GM19372 (cell line): ENCODE data around the gene HHIP.

Source experiments
- ATAC-seq: cut with Tn5 transposase; IDR thresholded peaks from one replicate; pipeline ENCODE4 v1.9.1; 2021; ENCODE audit warnings: mild to moderate bottlenecking, low read depth, moderate library complexity; ENCODE audit not compliant: unreplicated experiment

HHIP gene

DNA sequence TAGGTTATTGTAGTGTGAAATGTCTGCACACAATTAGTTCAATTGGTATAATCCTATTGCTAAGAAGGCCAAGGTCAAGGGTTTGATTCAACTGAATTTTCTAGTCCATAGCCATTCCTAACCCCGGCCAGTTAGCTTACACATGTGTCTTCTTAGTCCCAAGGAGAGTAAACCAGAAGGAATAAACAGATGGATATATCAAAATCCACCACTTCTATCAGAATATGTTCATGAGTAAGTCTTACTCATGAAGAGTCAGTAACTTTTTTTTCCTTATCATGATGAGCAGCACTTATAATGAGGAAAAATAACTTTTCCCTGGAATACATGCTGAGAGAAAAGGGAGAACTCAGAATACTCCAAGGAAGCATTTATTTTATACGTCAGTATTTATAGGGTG lies 9.5 kb downstream of the HHIP start:
- ATAC-seq: no peak

DNA sequence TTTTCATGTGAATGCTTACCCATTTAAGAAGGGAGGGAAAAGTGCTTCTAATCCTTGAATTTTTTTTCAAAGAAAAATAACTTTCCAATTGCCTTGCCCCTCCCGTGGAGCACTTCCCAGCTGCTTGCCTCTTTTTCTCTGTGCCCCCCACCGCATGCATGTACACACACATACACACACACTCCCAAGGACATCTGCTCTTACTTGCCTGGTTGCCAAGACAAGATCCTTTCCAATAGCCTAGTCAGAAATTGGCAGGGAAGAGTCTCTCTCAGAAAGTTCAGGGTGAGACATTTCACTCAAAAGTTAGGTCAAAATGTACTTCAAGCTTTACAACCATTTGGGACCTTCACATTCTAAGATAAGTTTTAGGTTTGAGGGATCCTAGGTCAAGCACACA lies 10.9 kb downstream of the HHIP start:
- no peak for ATAC-seq

DNA sequence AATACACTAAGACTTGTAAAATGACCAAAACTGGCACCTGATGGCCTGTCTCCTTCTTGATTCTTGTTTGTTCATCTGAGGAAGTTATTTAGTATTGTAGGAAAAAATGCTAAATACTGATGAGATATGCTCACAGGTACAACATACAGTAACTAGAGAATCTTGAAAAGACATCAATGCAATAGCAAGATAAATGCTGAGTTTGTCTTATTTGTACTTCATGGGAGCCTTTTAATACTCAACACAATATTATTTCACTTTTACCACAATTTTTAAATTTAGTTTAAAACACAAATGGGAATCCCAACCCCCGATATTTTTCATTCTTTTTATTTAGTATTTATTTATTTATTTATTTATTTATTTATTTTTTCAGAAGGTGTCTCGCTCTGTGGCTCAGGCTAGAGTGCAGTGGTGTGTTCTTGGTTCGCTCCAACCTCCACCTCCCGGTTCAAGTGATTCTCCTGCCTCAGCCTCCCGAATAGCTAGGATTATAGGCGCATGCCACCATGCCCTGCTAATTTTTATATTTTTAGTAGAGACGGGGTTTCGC lies 12.1 kb downstream of the HHIP start:
- ATAC-seq: no peak

DNA sequence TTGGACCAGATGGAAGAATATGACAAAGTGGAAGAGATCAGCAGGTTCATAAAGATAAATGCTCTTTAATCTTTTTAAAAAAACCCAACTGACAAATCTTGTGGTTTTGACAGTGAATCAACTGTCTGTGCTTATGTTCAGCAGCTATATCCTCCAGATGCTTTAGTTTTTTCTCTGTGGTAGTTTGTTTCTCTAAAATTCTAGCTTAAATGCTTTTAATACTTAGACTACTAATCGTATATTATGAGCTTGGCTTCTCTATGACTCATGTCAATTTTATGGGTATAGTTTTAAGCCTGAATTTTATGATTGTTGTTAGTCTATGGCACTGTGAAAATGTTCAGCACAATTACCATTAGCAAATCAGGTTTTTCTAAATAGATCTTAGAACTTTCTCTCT lies 12.9 kb downstream of the HHIP start:
- no peak for ATAC-seq

DNA sequence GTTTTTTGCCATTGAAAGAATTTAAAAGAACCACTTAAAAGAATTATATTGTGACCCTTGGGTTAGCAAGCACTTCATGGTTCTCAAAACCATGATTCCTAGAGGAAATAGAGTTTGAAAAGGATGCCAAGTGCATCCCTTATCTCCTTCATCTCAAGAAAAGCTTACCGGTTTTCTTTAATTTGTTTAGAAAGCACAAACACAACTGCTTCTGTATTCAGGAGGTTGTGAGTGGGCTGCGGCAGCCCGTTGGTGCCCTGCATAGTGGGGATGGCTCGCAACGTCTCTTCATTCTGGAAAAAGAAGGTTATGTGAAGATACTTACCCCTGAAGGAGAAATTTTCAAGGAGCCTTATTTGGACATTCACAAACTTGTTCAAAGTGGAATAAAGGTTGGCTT lies 13.5 kb downstream of the HHIP start:
- ATAC-seq: no peak

DNA sequence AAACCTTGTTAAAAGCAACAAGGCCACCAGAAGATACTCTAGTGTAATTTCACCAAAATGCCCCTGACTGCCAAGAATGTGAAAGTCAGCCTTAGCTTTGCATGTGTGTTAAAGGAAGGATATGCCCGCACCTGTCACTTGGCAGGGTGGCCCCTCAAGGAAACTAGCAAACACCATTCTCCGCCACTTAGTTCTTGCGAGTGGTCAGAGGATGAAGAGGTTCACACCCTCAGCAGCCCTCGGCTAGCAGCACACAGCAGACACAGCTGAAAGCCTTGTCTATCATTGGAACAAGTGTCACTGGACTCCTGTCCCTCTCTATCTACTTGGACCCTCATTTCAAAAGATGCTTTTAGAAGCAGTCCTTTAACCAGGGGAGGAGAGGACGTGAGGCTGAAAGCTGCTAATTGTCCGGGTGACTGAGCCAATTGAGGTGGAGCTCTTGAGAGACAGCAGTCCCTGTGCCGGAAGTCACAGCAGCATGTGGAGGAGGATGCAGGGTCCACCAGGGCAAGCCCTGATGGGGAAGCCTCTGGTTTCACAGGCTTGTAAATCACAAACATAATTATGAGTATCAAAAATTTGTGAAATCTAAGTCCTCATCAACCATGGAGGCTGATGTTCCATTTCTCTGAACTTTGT lies 18.0 kb downstream of the HHIP start:
- ATAC-seq: no peak

DNA sequence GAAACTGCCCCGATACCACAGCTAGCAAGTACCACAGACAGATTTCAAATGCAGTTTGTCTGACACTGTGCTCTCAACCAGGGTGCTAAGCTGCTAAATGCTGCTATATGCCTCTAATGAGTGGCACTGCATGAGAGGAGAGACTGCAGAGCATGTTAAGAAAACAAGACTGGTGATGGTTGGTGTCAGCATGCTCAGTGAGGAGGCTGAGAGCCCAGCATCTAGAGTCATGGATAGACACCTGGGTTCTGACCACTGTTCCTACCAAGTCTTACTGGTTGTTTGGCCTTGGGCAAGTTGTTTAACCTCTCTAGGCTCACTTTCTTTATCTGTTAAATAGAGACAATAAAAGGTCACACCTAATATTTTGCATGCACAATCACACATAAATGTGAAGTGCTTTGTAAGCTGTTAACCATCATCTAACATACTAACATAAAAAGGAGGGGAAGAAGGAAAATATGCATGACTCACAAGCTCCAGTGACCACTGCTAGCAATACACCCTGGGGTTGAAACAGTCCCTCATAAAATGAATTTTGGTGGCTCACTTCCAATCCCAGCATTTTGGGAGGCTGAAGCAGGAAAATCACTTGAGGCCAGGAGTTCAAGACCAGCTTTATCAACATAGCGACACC lies 20.7 kb downstream of the HHIP start:
- no peak for ATAC-seq

DNA sequence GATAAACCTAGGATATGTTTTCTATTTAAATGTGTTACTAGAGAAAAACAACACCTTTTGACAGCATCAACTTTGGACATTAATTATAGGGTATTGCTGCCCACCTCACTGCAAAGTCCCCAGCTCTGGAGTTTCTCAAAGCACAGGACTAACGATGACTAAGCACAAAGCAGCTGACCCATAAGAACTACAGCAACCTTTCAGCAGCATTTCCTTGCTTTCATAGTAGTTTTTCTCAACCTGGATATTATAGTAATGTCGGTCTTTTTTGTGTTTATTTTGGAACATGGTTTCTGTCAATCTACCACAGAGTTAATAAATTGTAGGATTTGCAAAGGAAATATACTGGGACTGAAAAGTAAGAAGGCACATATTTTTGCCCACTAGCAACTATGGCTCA lies 21.5 kb downstream of the HHIP start:
- ATAC-seq: no peak

DNA sequence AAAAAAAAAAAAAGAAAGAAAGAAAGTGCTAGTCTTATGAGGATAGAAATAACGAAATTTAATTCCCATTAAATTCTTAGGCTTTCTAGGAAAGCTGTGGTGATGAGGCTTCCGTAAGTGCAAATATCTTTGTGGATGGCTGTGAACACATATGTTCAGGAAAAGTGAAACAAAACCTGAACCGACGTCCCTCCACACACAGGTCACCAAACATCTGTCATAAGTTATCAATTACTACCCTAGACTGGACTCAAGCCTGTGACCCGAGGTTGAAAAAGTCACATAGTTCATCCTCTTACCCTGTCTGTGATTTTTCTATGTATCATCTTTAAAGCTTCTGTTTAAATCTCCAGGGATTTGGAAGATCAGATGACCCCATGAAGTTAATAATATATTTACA lies 24.8 kb downstream of the HHIP start:
- ATAC-seq: no peak

DNA sequence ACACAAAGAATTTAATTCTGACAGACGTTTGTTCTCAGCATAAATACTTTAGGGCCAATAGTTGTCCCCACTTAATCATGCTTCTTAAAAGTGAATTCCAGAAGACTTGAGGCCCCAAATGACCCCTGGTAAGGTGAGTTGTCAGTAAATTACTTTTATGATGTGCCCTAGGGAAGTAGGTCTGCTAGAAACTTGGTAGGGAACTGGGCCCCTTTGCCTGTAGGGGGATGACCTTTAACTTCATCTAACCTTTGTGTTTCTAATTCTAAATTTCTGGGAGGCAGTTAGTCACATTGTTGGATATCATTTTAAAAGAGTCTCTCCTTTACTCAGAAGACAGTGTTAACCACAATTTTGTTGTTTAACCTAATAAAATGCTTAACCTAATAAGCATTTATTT lies 28.8 kb downstream of the HHIP start:
- no peak for ATAC-seq

DNA sequence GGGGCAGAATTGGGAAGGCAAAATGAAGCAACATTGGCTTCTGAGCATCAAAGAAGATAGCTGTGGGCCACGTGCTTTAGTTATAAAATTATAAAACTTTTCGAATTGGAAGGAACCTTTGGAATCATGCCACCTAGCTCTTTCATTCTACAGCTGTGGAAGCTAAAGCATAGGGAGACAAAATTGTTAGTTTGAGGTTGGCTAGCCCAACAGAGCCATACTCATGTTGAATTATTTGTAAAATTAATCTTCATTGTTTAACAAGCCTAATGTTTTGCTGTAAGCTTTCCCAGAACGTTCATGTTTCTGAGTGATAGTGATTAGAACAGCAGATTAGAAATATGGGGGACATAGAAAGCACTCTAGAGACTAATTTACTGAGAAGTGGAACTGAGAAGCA lies 35.9 kb downstream of the HHIP start:
- ATAC-seq: no peak

DNA sequence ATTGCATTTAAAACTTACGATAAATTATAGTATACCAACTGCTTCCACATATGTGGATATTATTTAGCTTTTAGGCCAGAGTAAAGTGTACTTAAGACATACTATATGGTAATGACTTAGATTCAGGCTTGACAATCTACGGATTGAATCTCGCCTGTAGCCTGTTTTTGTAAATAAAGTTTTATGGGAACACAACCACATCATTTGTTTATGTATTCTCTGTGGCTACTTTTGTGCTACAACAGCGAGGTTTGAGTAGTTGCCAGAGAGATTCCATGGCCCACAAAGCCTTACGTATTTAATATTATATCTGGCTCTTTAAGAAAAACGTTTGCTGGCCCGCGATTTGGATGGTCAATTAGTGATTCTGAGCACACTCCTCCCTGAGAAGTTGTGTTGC lies 37.6 kb downstream of the HHIP start:
- ATAC-seq: no peak

DNA sequence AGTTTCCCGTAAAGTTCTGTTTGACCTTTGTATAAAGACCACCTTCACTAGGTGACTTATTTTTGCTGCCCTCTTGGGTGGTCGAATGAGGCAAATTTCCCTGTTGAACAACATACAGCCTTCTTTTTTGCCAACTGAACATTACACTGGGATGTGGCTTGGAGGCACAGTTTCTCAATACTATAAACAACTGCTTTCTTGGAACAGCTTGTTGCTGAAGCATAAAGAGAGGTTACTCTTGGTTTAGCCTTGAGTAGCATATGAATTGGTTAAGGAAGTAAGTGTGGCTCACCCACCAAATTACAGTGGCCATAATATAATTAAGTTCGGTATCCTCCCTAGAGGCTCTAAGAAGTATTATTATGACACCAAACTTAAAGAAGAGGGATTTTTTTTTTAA lies 40.0 kb downstream of the HHIP start:
- no peak for ATAC-seq

DNA sequence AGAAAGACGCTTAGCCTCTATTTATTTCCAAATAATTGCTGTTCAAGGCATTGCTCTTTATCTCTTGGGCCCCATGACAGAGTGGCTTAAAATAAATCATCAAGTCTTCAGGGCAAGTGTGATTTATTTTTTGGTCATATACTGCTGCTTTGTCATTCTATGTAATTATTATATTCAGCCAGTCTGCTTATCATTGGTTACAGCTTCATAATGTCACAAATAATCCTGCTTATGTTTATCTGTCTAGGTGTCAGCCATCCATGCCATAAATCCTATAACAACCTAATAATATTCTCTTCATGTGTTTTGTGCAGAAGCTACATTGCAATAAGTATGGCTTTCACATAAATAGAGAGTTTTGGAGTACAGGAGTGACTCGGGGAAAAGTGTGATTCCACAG lies 41.0 kb downstream of the HHIP start:
- ATAC-seq: no peak

DNA sequence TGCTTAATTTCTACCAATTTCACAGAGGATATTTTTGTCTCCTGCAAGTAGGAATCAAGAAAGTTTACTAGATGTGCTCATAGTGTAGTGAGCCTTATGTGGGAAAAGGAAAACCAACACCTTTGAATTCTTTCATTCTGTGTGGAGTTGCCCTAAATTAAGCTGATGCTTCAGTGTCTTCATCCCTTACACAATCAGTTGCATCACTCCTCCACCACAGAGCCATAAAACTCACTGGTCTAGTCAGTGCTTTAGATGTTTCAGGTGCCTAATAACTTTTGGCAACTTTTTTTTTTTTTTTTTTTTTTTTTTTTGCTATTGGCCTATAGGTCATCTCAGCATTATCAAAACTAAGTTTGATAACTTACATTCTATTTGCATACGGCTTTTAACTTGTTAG lies 41.5 kb downstream of the HHIP start:
- no peak for ATAC-seq

DNA sequence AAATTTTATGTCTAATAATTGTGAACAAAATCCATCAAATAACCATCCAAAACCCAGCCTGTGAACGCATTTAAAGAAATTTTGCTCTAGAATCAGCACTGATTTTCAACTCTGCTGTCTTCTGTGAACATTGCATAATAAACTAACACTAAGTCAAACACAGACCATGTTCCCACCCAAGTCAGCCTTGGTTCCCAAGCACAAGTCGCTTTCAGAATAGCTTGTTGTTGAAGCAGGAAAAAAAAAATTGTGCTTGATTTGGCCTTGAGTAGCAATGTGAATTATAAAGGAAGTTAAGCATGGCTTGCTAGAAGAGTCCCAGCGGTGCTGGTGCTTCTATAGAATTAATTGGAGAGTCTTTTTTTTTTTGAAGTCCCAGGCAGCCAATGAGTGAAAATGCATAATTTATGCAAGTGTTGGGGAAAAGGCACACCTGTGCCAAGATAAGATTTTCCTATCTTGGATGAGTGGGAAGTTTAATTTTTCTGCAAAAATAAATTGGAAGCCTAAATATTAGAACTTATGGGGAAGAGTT lies 42.1 kb downstream of the HHIP start:
- no peak for ATAC-seq

DNA sequence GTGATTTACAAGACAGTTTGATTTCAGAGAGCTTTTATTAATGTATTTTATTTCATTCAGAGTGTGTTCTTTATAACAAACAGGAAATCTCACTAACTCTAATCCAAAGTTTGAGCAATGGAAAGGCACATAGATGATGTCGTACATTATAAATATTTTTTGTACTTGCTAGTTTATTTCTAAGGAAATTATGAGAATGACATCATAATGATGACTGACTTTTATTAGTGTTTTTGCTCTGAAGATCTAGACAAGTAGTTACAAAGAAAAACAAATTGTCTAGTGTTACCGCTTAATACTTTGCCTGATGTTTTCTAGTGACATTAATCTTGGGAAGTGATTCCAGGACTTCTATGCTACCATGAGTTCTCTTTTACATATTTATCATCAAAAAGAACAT lies 43.2 kb downstream of the HHIP start:
- ATAC-seq: no peak

DNA sequence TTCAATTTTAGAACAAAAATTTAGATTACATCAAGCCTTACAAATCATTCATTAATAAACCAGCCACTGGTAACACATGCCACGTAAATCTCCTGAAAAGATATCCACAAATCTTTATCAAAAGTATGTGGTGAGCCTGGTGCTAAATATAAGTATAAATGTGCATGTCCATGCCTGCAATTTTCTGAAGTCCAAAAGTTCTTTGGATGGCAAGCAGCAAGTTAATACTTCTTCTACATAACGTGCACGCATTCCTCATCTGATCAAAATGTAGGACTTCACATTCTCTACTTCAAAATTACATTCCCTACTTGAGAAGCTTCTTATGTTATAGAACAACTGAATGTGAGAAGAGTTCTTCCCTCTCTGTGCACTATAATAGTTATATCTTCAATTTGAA lies 49.8 kb downstream of the HHIP start:
- ATAC-seq: no peak

DNA sequence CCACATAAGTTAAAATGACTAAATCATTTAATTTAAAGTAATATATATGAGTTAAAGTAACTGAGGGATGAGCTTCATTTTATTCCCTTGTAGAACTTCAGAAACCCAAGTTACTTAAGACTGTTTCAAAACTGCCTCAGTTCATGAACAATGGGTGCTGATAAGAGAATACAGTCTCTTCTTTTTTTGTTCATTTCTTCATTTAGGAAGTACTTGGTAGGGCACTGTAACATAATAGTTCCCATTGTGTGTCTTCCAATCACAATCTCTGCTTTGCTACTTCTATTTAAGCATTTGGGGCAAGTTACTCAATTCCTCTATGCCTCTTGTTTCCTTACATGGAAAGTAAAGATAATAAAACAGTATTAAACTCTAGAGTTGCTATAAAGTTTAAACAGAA lies 50.4 kb downstream of the HHIP start:
- no peak for ATAC-seq

DNA sequence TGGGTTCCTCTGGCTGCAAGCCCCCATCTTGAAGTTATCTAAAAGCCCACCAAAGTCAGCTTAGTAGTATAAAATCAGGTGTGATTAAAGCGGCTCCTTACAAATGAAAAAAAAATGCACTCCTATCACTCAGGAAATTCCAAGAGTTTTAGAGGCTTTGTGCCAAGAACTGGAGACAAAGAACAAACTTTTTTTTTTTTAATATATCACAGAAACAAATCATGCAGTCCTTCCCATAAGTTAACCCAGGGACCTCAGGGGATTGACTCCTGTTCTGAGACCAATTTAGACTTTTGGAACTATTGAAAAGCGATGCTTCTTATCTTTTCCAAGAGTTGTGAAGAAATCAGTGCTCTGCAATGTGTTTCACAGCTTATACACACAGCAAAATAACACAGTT lies 53.6 kb downstream of the HHIP start:
- ATAC-seq: no peak

DNA sequence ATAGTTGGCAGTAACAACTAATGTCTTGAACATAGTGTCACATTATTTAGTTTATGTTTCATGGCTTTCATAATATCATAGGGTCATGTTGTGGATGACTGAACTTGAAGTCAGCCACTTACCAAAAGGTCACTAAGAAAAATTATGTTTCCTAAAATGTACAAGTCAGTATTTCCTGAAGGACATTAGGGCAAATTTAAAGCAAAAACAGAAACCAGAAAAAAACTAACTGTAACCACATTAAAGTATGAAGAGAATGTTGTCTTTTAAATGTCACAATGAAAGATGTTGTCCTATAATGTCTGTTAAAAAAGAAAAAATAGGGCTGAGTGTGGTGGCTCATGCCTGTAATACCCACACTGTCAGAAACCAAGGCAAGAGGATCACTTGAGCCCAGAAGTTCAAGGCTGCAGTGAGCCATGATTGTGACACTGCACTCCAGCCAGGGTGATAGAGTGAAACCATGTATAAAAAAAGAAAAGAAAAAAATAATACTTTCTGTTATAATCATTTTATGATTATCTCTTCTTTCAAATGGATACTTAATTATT lies 55.8 kb downstream of the HHIP start:
- no peak for ATAC-seq

DNA sequence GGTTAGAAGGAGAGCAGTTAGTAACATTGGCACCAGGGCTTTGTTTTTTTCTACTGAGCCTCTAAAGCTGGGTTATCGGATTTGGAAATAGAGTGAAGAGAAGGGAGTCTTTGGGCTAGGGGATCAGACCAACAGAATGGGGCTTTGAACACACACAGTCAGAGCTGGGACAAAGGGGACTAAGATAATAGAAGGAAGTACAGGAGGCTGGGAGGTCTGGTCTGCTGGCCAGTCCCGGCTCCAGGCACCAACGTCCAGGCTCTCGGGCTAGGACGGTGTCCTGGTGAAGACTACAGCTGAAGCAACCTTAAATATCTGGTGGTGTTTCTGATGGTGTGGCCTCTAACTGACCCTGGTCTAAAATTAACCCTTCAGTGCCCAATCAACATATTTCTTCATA lies 57.5 kb downstream of the HHIP start:
- ATAC-seq: no peak
